ENCODE results near the gene NR6A1. TPM values are rescaled to one million over a fixed set of nuclear protein-coding genes. Genes with fewer than 3 reads are reported as not detected.

NR6A1 gene
- total RNA-seq, 2 donors from 2014 or later = 4.8 to 4.9 TPM

GRCh38 chr9:124632077-124632621, 139.0 kb downstream of the NR6A1 start:
- no peak overlapping the region for H3K27ac ChIP-seq
- no peaks in the 10 kb centered on the region for H3K4me1 ChIP-seq
- no peaks in the 10 kb centered on the region for H3K9me3 ChIP-seq
- no peaks in the 10 kb centered on the region for H3K36me3 ChIP-seq
- no peak for TF ChIP-seq CTCF (IDR thresholded peaks at IDR 0.05)
- no peak for DNase-seq
- H3K9ac ChIP-seq (ENCODE audit: low read depth in 2 of 2, low read length in 2 of 2) = no peak overlapping the region
- H3K27me3 ChIP-seq = no peaks in the 10 kb centered on the region
- intact Hi-C loops (cut with DNase I) = no loop called here
- H3K4me3 ChIP-seq = no peak overlapping the region

GRCh38 chr9:124631326-124631725, 139.8 kb downstream of the NR6A1 start:
- H3K4me1 ChIP-seq = no peaks in the 10 kb centered on the region
- no peaks in the 10 kb centered on the region for H3K27me3 ChIP-seq
- no peaks in the 10 kb centered on the region for H3K36me3 ChIP-seq
- H3K4me3 ChIP-seq = no peak overlapping the region
- H3K9me3 ChIP-seq = no peaks in the 10 kb centered on the region
- no peak for DNase-seq
- H3K27ac ChIP-seq = no peak overlapping the region
- intact Hi-C loops (cut with DNase I) = no loop called here
- H3K9ac ChIP-seq (ENCODE audit: low read depth in 2 of 2, low read length in 2 of 2) = no peak overlapping the region
- TF ChIP-seq CTCF (IDR thresholded peaks at IDR 0.05) = no peak

GRCh38 chr9:124629600-124629999, 141.5 kb downstream of the NR6A1 start:
- H3K27me3 ChIP-seq = no peaks in the 10 kb centered on the region
- H3K4me1 ChIP-seq = no peaks in the 10 kb centered on the region
- H3K9me3 ChIP-seq = no peaks in the 10 kb centered on the region
- H3K36me3 ChIP-seq = no peaks in the 10 kb centered on the region
- TF ChIP-seq CTCF (IDR thresholded peaks at IDR 0.05) = no peak
- no peak overlapping the region for H3K4me3 ChIP-seq
- no peak for DNase-seq
- intact Hi-C loops (cut with DNase I) = no loop called here
- H3K9ac ChIP-seq (ENCODE audit: low read depth in 2 of 2, low read length in 2 of 2) = no peak overlapping the region
- no peak overlapping the region for H3K27ac ChIP-seq

- no peaks in the 10 kb centered on the region for H3K9me3 ChIP-seq
- no peak overlapping the region for H3K9ac ChIP-seq (ENCODE audit: low read depth in 2 of 2, low read length in 2 of 2)
- intact Hi-C loops (cut with DNase I) = no loop called here
- H3K27me3 ChIP-seq = no peaks in the 10 kb centered on the region
- TF ChIP-seq CTCF (IDR thresholded peaks at IDR 0.05) = no peak
- no peak overlapping the region for H3K4me3 ChIP-seq
- H3K4me1 ChIP-seq = no peaks in the 10 kb centered on the region
- H3K27ac ChIP-seq = no peak overlapping the region
- DNase-seq = no peak
- H3K36me3 ChIP-seq = no peaks in the 10 kb centered on the region
These were observed 142.4 kb downstream of the NR6A1 start for GRCh38 chr9:124628741-124629140.

GRCh38 chr9:124626276-124626675, 144.8 kb downstream of the NR6A1 start:
- H3K4me1 ChIP-seq = no peaks in the 10 kb centered on the region
- no peak overlapping the region for H3K4me3 ChIP-seq
- DNase-seq = no peak
- intact Hi-C loops (cut with DNase I) = no loop called here
- H3K36me3 ChIP-seq = no peaks in the 10 kb centered on the region
- H3K9me3 ChIP-seq = no peaks in the 10 kb centered on the region
- H3K27me3 ChIP-seq = no peaks in the 10 kb centered on the region
- H3K9ac ChIP-seq (ENCODE audit: low read depth in 2 of 2, low read length in 2 of 2) = no peak overlapping the region
- H3K27ac ChIP-seq = no peak overlapping the region
- TF ChIP-seq CTCF (IDR thresholded peaks at IDR 0.05) = no peak

Measured in colonic mucosa (tissue), 4 donors.